HG03095 (cell line): ENCODE data around the gene CDON.

Experiments used
- ATAC-seq: cut with Tn5 transposase; IDR thresholded peaks from one replicate; pipeline ENCODE4 v1.9.1; 2021; ENCODE audit warnings: moderate library complexity; ENCODE audit not compliant: unreplicated experiment

CDON gene

DNA sequence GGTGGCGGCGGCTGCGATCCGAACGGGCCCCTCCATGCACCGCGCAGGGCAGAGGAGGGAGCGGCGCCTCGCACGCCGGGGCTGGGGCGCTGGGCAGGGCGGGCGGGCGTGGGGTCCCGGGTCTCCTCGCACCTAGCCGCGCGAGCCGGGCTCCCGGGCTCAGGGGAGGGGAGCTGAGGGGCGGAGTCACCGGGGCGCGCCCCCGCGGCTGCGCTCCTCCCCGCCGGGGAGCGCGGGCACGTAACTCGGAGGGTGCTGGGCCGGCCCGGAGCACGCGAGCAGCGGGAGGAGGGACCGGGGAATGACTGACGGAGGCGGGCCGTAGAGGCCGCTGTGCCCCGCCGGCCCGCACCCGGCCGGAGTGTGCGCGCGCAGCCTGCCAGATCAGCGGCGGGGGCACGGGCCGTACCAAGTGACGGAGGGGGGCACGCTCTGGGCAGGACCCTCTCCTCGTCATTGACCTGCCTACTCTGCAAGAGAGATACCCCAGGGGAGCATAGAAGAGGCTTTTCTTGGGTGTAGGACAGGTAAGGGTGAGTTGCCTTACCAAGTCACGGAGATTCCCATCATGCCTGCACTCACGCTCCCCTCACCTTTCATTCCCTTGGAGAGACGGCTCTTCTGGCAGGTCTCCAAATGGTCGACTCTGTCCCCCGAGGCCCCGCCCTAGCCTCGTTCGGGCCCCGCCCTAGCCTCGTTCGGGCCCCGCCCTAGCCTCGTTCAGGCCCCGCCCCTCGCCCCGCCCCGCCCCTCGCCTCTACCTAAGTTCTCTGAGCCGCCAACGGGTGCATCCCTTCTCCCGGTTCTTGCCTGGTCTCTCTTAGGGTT lies at the start of gene CDON:
Gene CDON, minus strand, starts transcription at position 188 of the 828 bp plus-strand sequence. CDS start 39,390 bp downstream, outside the sequence.
- peak; percentile 98 for ATAC-seq

DNA sequence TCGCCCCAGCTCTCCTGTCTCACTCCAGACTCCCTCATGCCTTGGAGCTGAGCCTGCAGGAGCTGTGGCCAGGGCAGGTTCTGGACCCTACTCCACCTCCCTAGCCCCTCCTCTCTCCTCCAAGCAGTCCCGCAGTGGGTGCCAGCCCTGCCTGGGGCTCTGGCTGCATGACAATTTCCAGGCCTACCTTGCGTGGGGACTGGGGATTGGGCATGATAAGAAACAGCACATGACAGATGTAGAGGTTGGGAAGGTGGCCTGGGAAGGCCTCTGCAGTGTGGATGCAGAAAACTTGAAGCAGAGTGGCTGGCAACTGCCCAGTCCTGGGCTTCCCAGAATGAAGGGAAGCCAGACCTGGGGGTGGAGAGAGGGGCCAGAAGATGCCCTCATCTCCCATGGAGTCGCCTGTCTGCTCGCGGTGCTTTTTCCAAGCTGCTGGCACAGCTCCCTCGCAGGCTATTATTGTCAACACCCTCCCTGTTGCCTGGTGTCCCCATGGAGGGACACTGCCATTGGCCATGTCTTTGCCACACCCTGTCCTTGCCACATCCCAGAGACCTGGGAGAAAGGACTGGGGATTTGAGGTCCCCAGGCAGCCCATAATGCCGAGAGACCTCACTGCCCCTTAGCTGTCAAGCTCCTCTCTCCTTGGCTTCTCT lies 48.9 kb upstream of the CDON start:
- no peak for ATAC-seq

- ATAC-seq: no peak
Observed at GRCh38 chr11:126109941-126110731, 47.5 kb upstream of the CDON start.

DNA sequence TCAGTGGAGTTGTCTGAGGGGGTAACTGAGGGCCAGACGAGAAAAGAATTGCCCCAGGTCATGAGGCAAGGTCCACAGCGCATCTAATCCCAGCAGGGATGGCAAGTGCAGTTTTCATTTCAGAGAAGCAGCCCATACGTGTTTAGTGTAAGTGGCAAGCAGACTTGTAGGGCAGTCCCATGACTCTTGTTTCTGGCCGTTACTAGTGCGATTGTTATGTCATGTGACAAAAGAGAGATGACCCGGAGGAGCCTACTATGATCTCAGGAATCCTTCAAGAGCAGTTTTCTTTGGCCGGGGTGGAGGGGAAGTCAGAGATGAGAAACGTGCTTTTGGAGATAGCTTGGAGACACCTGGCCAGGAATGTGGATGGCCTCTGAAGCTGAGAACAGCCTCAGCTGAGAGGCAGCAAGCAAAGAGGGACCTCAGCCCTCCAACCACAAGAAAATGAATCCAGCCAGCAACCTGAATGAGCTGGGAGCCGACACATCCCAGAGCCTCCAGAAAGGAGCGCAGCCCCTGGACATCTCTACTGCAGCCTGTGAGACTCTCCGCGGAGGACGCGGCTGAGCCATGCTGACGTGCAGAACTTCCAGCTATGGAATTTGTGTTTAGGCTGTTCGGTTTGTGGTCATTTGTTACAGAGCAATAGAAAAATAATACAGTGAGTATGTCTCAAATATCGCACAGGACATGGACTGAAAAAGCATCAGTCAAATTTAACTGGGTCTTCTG lies 44.1 kb upstream of the CDON start:
- no peak for ATAC-seq

- ATAC-seq: no peak
Observed at GRCh38 chr11:126105748-126106080, 43.0 kb upstream of the CDON start.

GRCh38 chr11:126105022-126105747 lies 42.5 kb upstream of the CDON start:
- no peak for ATAC-seq

GRCh38 chr11:126104420-126104819 lies 41.8 kb upstream of the CDON start:
- no peak for ATAC-seq

- ATAC-seq: no peak
Observed at GRCh38 chr11:126103150-126103549, 40.5 kb upstream of the CDON start.

DNA sequence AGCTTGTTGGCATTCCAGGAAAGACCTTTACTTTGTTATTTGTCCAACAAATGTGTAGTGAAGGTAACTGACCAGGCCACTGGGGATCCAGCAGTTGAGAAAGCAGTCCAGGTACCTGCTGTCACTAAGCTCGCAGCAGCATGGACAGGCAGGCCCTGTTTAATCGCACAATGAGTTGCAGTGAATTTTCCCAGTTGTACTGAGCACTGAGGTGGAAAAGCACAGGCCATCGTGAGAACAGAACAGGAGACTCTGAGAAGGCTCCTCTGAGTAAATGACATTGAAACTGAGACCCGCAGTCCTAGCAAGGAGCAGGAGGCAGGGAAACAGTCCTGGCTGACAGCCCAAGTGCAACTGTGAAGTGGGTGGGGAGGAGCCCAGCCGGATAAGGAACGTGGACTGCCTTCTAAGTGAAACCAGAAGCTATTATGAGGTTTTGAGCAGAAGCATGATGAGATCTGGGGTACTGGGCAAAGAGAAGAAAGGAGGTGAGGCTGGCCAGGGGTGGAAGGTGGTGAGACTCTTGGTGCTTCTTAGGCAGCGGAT lies 39.8 kb upstream of the CDON start:
- no peak for ATAC-seq

DNA sequence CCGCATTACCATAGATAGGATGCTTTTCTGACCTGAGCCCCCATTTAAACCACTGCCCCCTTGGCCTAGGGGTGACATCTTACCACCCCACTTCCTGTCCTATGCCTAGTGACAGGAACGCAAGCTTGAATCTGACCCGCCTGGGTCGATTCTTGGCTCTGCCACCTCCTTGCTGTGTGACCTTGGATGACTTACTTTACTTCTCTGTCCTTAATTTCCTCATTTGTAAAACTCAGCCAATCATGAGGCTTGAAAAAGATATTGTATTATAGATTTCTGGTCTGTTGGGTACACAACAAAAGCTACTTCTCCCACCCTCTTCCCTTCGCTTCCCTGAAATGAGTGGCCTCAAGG lies 39.2 kb upstream of the CDON start:
- no peak for ATAC-seq

- ATAC-seq: no peak
Observed at GRCh38 chr11:126101251-126101929, 38.7 kb upstream of the CDON start.

DNA sequence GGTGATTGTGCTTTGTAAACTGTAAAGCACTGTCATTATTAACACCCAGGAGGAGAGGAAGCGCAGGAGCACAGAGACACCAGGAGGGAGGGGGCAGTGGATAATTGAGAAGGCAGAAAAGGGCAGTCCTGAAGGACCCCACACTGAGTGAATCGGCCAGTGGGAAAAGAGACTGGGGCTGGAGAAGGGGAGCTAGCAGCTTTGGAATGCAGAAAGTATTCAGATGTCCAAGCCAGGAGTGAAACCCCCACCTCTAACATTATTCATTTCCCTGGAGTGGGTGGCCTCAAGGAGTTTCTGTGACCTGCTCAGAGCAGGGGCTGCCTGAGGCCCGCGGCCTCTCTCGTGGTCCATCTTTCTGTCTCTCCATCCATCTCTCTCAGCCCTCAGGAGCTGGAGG lies 38.0 kb upstream of the CDON start:
- ATAC-seq: no peak

DNA sequence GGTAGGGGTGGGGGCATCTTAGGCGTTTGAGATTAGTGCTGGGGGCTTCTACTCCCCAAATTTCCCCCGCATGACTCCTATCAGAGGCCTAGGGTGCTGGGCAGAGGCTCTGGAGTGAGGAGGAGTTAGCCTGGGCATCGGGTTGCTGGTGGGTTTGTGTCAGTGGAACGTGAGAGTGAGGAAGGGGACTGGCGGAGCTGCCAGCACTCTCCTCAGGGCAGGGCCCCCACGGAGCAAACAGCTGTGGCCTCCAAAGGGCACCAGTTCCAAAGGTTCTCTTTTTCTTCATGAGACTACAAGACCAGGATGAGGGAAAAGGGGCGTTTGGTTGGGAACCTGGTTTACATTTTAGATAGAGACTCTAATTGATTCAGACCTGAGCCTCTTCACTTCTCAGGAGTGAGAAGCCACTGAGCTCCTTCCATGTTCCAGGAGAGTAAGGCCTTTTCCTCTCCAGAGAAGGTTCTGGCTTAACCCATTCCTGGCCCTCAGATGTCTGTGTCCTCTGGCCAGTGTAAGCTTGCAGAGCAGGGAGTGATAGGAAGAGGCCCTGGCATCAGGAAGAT lies 35.6 kb upstream of the CDON start:
- no peak for ATAC-seq

- no peak for ATAC-seq
Observed at GRCh38 chr11:126095745-126096144, 33.1 kb upstream of the CDON start.

GRCh38 chr11:126090452-126090851 lies 27.8 kb upstream of the CDON start:
- ATAC-seq: no peak

- ATAC-seq: no peak
Observed at GRCh38 chr11:126088999-126089398, 26.3 kb upstream of the CDON start.

GRCh38 chr11:126086248-126086647 lies 23.6 kb upstream of the CDON start:
- no peak for ATAC-seq

DNA sequence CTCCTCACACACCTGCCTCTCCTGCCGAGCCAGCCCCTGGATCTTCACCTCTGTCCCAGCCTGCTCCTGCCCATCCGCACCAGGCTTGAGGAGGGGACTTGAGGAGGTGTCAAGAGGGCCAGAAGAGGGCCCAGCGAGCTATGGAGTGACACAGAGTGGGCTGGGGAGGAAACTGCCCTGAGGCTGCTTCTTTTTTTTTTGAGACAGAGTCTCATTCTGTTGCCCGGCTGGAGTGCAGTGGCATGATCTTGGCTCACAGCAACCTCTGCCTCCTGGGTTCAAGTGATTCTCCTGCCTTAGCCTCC lies 21.9 kb upstream of the CDON start:
- ATAC-seq: no peak

GRCh38 chr11:126083829-126084607 lies 21.4 kb upstream of the CDON start:
- ATAC-seq: no peak
